ENCODE data around the gene GRID2. TPM values are rescaled to one million over a fixed set of nuclear protein-coding genes. Genes with fewer than 3 reads are reported as not detected.

The GRID2 gene
- total and polyA plus RNA-seq, 10 of the 15 experiments (the other 5 are each of a cell fraction or from before 2014, with no cell fraction given), result not detected

DNA sequence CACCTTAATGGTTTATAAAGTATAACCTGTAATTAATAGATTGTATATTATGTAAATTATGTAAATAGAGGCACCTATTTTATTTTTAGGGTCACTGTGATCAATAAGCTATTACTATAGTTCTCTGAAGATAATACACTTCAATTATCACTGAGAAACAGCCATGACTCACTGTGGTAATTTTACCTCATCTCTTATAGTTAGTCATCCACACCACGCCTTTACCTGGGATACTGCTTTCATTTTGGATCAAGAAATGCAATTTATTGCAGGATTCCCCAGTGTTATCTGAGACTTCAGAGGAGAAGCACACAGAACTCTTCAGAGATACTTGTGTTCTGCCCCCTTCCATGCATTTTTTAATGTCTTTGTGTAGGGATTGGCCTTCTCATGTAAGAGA, 1176.7 kb downstream of the GRID2 start:
- no peaks in the 10 kb centered on the region for H4K20me1 ChIP-seq (ENCODE audit: control insufficient read depth, insufficient read depth)
- ChIA-PET POLR2A (no interaction called here), RAD21 (ENCODE audit: unreplicated experiment) (no interaction called here), SMC1A (ENCODE audit: uncharacterized antibody, unreplicated experiment) (interaction anchor here (1.2 kb wide), 1 partner anchor 25 kb away, joined by 3 read pairs; no protein-coding TSS in a partner anchor), CTCF (no interaction called here)
- no TSS peak for BruUV-seq (replicated peaks)
- no peak overlapping the region for H3K27ac ChIP-seq (ENCODE audit: control insufficient read depth, insufficient read depth)
- H3K36me3 ChIP-seq (ENCODE audit: control insufficient read depth in 2 of 2, insufficient read depth in 2 of 2, low read length in 1 of 2), result no peaks in the 10 kb centered on the region
- no peak overlapping the region for H3K4me2 ChIP-seq (ENCODE audit: control insufficient read depth, insufficient read depth)
- H3K9ac ChIP-seq (ENCODE audit: control insufficient read depth, insufficient read depth, low read length), result no peak overlapping the region
- H2AFZ ChIP-seq (ENCODE audit: control insufficient read depth, low read depth, low read length), result no peak overlapping the region
- no peaks in the 10 kb centered on the region for H3K9me3 ChIP-seq (replicated peaks; ENCODE audit: control insufficient read depth, insufficient read depth, low read length)
- FAIRE-seq (no peak), DNase-seq (ENCODE audit: low read depth, low spot score) (no peak), ATAC-seq (no peak)
- in situ Hi-C loops (cut with MboI) (no loop called here), intact Hi-C loops (cut with micrococcal nuclease; ENCODE audit: unreplicated experiment) (no loop called here)
- no peaks in the 10 kb centered on the region for H3K27me3 ChIP-seq (replicated peaks in 1 of 2; ENCODE audit: control insufficient read depth in 2 of 2, insufficient read depth in 2 of 2, low read length in 1 of 2)
- TF ChIP-seq MTA3 (IDR thresholded peaks at IDR 0.05; ENCODE audit: borderline replicate concordance, low read length) (no peak), CBX5 (IDR thresholded peaks at IDR 0.05; ENCODE audit: low read depth) (no peak), BHLHE40 (IDR thresholded peaks at IDR 0.05; ENCODE audit: borderline replicate concordance in 1 of 2, low read depth in 2 of 2, low read length in 1 of 2) (no peak), HDGF (IDR thresholded peaks at IDR 0.05) (no peak), CHD1 (IDR thresholded peaks at IDR 0.05; ENCODE audit: low read depth, low read length) (no peak), JUNB (IDR thresholded peaks at IDR 0.05) (no peak), KLF5 (IDR thresholded peaks at IDR 0.05; ENCODE audit: partially characterized antibody) (no peak), MEF2B (IDR thresholded peaks at IDR 0.05; ENCODE audit: partially characterized antibody, poor library complexity, severe bottlenecking) (no peak), ZSCAN29 (IDR thresholded peaks at IDR 0.05) (no peak), PAX8 (IDR thresholded peaks at IDR 0.05) (no peak)
- TF ChIP-seq, protein P1, sequence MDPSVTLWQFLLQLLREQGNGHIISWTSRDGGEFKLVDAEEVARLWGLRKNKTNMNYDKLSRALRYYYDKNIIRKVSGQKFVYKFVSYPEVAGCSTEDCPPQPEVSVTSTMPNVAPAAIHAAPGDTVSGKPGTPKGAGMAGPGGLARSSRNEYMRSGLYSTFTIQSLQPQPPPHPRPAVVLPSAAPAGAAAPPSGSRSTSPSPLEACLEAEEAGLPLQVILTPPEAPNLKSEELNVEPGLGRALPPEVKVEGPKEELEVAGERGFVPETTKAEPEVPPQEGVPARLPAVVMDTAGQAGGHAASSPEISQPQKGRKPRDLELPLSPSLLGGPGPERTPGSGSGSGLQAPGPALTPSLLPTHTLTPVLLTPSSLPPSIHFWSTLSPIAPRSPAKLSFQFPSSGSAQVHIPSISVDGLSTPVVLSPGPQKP (IDR thresholded peaks at IDR 0.05; ENCODE audit: low read depth, low read length), result no peak
- TF ChIP-seq, protein P2, sequence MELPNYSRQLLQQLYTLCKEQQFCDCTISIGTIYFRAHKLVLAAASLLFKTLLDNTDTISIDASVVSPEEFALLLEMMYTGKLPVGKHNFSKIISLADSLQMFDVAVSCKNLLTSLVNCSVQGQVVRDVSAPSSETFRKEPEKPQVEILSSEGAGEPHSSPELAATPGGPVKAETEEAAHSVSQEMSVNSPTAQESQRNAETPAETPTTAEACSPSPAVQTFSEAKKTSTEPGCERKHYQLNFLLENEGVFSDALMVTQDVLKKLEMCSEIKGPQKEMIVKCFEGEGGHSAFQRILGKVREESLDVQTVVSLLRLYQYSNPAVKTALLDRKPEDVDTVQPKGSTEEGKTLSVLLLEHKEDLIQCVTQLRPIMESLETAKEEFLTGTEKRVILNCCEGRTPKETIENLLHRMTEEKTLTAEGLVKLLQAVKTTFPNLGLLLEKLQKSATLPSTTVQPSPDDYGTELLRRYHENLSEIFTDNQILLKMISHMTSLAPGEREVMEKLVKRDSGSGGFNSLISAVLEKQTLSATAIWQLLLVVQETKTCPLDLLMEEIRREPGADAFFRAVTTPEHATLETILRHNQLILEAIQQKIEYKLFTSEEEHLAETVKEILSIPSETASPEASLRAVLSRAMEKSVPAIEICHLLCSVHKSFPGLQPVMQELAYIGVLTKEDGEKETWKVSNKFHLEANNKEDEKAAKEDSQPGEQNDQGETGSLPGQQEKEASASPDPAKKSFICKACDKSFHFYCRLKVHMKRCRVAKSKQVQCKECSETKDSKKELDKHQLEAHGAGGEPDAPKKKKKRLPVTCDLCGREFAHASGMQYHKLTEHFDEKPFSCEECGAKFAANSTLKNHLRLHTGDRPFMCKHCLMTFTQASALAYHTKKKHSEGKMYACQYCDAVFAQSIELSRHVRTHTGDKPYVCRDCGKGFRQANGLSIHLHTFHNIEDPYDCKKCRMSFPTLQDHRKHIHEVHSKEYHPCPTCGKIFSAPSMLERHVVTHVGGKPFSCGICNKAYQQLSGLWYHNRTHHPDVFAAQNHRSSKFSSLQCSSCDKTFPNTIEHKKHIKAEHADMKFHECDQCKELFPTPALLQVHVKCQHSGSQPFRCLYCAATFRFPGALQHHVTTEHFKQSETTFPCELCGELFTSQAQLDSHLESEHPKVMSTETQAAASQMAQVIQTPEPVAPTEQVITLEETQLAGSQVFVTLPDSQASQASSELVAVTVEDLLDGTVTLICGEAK (IDR thresholded peaks at IDR 0.05; ENCODE audit: borderline replicate concordance), result no peak
- TF ChIP-seq, protein P3, sequence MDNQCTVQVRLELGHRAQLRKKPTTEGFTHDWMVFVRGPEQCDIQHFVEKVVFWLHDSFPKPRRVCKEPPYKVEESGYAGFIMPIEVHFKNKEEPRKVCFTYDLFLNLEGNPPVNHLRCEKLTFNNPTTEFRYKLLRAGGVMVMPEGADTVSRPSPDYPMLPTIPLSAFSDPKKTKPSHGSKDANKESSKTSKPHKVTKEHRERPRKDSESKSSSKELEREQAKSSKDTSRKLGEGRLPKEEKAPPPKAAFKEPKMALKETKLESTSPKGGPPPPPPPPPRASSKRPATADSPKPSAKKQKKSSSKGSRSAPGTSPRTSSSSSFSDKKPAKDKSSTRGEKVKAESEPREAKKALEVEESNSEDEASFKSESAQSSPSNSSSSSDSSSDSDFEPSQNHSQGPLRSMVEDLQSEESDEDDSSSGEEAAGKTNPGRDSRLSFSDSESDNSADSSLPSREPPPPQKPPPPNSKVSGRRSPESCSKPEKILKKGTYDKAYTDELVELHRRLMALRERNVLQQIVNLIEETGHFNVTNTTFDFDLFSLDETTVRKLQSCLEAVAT (IDR thresholded peaks at IDR 0.05), result no peak
- H3K79me2 ChIP-seq (ENCODE audit: control insufficient read depth, insufficient read depth, low read length), result no peaks in the 10 kb centered on the region
- 5% methylated on average over 1 of the region's 1 CpG for WGBS (ENCODE audit: insufficient coverage, insufficient replicate concordance, low lambda C conversion rate, missing lambda C conversion rate)
- no peak overlapping the region for H3K4me3 ChIP-seq
- H3K4me1 ChIP-seq (ENCODE audit: control insufficient read depth, insufficient read depth, low read length), result no peaks in the 10 kb centered on the region

All from GM12878 (cell line).